ENCODE results near the gene HTR3E.
"Not testable (repeated sequence)": the region's sequence is repeated elsewhere in the genome, so short reads cannot be mapped to it uniquely, and the experiment has no call there.

HTR3E gene

DNA sequence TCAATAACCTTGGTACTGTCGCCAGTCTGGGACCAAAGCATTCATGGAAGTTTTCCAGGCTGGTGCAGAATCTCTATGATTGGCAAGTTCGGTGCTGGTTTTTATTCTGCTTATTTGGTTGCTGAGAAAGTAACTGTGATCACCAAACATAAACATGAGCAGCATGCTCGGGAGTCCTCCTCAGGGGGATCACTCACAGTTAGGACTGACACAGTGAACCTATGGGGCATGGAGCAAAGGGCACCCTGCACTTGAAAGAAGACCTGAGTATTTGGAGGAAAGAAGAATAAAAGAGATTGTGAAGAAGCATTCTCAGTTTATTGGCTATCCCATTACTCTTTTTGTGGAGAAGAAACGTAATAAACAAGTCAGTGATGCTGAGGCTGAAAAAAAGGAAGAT, 19.2 kb downstream of the HTR3E start:
- no peak for DNase-seq (ENCODE audit: low read depth)

DNA sequence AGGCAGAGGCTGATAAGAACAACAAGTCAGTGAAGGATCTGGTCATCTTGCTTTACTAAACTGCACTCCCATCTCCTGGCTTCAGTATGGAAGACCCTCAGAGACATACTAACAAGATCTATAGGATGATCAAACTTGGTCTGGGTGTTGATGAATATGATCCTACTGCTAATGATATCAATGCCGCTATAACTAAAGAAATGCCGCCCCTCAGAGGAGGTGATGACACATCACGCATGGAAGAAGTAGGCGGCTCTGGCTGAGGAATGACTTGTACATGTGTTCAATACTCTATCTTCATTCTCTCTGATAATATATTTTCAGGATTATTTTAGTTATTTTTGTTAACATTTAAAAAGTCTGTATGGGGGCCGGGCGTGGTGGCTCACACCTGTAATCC, 20.8 kb downstream of the HTR3E start:
- DNase-seq (ENCODE audit: low read depth), result no peak

- DNase-seq (ENCODE audit: low read depth), result not testable (repeated sequence)
Observed at GRCh38 chr3:184121031-184121430, 24.2 kb downstream of the HTR3E start.

- DNase-seq (ENCODE audit: low read depth), result no peak
Observed at GRCh38 chr3:184126006-184126405, 29.1 kb downstream of the HTR3E start.

GRCh38 chr3:184129012-184129411, 32.1 kb downstream of the HTR3E start:
- no peak for DNase-seq (ENCODE audit: low read depth)

- DNase-seq (ENCODE audit: low read depth), result no peak
Observed at GRCh38 chr3:184132945-184133344, 36.1 kb downstream of the HTR3E start.

- peak; percentile 28 for DNase-seq (ENCODE audit: low read depth)
Observed at GRCh38 chr3:184133840-184134745, 37.2 kb downstream of the HTR3E start.

- DNase-seq (ENCODE audit: low read depth), result no peak
Observed at GRCh38 chr3:184134746-184135148, 37.9 kb downstream of the HTR3E start.

DNA sequence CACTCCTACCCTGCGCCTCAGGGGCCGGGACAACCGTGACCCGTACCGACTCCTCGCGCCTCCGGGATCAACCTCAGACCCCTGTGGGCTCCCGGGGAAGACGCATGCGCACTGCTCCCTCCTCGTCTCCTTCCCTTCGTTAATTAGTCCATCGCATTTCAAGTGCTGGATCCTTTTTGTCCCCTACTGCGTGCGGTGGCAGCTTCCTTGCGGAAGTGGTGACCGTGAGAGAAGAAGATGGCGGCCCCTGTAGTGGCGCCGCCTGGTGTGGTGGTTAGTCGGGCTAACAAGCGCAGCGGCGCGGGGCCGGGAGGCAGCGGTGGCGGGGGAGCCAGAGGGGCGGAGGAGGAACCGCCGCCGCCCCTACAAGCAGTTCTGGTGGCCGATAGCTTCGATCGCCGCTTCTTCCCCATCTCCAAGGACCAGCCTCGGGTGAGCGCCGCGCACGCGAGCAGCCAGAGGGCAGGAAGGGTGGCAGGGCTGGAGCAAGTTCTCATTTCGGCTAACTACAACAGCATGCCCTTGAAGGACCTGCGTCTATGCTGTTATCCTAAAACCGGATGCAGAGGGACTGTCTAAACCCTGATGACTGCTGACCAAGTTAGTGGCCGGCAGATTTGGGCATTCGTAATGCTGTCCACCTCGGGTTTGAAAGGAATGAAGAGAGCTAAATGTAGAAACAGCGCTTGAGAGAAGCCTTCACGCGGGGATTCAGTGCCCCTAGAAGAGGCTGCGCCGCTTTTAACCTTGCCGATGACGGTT, 38.5 kb downstream of the HTR3E start, which contains the start of gene EIF2B5:
Gene EIF2B5, plus strand, starts transcription at position 210 of the 762 bp plus-strand sequence. Its CDS starts 28 bp downstream, at position 238.
- peak; percentile 73 for DNase-seq (ENCODE audit: low read depth)

DNA sequence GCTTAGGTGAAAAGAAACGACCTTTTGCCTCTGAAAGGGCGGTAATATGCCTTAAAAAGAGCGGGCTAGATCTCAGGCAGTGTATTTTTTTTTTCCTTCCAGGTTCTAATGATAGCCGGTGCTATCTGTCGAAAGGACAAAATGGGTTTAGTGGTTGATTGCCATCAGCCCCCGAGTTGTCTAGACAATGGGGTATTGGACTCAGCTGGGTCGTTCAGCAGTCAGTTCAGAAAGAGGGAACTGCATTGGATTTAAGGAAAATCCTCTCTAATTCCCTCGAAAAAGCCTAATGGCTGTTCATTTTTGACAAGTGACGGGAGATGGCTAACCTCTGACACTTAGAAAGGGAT, 39.0 kb downstream of the HTR3E start:
- DNase-seq (ENCODE audit: low read depth), result no peak

- no peak for DNase-seq (ENCODE audit: low read depth)
Observed at GRCh38 chr3:184140436-184140835, 43.6 kb downstream of the HTR3E start.

DNA sequence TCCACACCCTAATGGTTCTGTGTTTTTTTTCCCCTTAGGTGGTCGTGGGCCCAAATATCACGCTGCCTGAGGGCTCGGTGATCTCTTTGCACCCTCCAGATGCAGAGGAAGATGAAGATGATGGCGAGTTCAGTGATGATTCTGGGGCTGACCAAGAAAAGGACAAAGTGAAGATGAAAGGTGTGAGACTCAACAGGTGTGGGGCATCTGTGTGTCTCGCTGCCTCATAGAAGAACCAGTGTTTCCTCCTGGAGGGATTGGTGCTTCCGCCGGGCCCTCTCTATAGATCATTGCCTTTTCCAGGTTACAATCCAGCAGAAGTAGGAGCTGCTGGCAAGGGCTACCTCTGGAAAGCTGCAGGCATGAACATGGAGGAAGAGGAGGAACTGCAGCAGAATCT, 45.3 kb downstream of the HTR3E start:
- DNase-seq (ENCODE audit: low read depth), result no peak

- no peak for DNase-seq (ENCODE audit: low read depth)
Observed at GRCh38 chr3:184143327-184143726, 46.5 kb downstream of the HTR3E start.

DNA sequence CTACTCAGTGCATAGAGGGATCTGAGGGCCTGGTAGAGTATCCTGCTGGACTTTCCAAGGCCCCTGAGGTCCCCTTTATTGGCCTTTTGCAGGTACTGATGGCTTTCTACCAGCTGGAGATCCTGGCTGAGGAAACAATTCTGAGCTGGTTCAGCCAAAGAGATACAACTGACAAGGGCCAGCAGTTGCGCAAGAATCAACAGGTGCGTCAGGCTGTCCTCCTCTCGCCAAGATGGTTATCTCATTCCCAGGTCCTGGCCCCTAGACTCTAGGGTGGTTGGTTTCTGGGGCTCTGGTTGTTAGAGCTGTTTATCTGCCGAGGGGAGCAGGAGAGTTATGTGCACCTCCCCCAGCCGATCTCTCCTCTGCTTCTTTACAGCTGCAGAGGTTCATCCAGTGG, 47.6 kb downstream of the HTR3E start:
- DNase-seq (ENCODE audit: low read depth), result no peak

DNA sequence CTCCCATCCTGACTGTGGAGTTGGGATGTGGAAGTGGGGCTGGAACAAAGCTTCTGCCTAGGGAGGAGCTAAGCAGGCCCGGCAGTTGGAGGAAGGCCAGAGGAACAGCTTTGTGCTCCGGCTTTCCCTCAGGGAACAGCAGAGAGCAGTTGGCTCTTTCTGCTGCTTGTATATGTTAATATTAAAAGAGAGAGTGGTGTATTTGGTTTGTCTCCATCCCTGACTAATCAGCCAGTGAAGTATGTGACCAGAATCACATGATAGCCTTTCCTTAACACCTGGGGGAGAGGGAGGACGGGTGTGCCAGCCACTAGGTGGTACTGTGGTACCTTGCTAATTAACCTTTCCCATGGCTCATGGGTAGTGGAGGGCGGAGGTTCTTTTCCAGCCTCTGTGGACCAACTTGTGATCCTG, 48.3 kb downstream of the HTR3E start:
- no peak for DNase-seq (ENCODE audit: low read depth)

- no peak for DNase-seq (ENCODE audit: low read depth)
Observed at GRCh38 chr3:184145751-184146270, 48.9 kb downstream of the HTR3E start.

DNA sequence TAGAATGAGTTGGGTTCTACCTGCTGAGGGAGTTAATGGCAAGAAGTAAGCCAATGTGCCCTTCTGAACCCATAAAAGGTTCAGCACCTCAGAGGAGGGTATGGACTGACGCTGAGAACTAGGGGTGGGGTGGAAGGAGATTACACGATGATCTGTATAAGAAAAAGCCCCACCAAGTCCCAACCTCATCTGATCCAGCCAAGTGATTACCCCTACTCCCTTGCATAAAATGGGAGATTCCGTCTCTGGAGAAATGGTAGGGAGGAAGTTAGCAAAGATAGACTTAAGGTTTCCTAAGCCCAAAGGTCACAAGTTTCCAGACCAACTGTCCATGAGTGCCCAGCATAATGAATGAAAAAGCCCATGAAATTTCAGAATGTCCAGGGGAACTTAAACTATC, 51.2 kb downstream of the HTR3E start:
- DNase-seq (ENCODE audit: low read depth), result no peak

- DNase-seq (ENCODE audit: low read depth), result no peak
Observed at GRCh38 chr3:184149123-184149522, 52.3 kb downstream of the HTR3E start.

DNA sequence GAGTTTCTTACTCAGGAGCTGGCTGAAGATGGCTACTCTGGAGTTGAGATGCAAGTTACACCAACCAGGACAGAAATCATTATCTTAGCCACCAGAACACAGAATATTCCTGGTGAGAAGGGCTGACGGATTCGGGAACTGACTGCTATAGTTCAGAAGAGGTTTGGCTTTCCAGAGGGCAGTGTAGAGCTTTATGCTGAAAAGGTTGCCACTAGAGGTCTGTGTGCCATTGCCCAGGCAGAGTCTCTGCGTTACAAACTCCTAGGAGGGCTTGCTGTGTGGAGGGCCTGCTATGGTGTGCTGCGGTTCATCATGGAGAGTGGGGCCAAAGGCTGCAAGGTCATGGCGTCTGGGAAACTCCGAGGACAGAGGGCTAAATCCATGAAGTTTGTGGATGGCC, 52.9 kb downstream of the HTR3E start:
- DNase-seq (ENCODE audit: low read depth), result not testable (repeated sequence)

DNA sequence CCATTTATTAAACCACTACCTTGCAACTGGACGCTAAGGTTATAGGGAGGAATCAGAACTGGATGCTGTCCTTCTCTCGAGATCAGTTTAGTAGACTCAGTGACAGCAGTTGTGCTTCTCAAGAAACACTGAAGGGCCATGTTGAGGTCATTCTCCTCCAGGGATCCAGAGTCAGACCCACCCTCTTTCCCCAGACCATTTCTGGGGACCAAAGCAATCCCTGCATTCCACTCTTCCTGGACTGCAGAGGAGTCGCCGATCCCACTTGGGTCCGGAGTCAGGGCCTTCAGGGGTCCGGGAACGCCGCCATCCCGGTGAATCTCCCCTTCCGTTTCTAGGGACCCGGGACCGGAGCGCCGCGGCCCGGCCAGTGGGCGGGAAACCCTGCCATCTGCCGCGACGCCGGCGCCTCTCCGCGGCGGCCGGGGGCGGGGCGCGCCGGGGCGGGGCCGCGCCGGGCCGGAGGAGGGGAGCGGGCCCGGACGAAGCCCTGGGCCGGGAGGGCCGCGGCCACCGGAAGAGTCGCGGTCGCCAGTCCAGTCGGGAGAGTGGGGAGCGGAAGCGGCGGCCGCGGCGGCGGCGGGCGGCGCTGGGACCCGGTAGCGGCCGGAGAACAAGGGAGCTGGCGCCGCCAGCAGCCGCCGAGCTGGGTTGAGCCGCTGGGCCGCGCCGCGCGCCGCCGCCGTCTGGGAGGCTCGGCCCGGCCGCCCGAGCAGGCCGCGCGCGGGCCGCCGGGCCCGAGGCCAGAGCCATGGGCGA, 58.2 kb downstream of the HTR3E start, which contains the start of gene DVL3:
Gene DVL3, plus strand, starts transcription at position 493 of the 759 bp plus-strand sequence. Its CDS starts 259 bp downstream, at position 752.
- peak; percentile 48 for DNase-seq (ENCODE audit: low read depth)

- peak; percentile 33 for DNase-seq (ENCODE audit: low read depth)
Observed at GRCh38 chr3:184155644-184156521, 59.0 kb downstream of the HTR3E start.

Measured in stimulated activated CD8-positive, alpha-beta memory T cell treated with anti-CD3 and anti-CD28 coated beads, Interleukin-12 subunit alpha, Interleukin-12 subunit beta, amount 100 ng/mL, for 4 hours (primary cell).